Measurements from ENCODE around the gene EVI5L. TPM values are rescaled to one million over a fixed set of nuclear protein-coding genes. Genes with fewer than 3 reads are reported as not detected.

EVI5L gene
- total RNA-seq, 2 donors from 2014 or later, result 24.0 to 25.7 TPM

DNA sequence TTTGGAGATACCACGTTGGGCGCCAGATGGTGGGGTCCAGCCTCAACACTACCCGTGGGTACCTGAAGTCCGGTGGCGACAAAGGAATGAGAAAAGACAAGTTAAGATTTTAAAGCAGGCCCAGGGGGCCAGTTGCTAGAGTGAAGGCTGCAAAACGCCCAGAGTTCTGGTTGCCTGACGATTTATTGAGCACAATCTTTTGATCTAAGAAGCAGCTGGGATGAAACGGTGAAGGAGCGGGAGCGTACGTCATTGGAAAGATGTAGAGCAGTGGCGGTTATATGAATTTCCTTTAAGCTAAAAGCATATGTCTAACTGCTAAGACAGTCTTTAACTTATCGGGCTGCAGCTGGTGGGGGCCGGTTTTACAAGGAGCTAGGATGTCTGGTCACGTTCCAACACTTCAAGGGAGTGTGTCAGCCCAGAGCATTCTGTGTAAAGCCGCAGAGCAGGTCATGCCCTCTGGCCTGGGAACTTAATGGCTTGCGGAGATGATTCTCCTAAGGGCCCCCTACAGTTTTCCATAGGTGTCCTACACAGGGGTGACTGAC is 28.9 kb upstream of the EVI5L start:
- Histone ChIP-seq H3K4me1 (replicated peaks) (no peaks in the 10 kb centered on the region), H3K27ac (no peak overlapping the region), H3K9me3 (no peaks in the 10 kb centered on the region), H3K4me3 (no peak overlapping the region), H3K27me3 (replicated peaks; ENCODE audit: insufficient read depth) (no peaks in the 10 kb centered on the region), H3K36me3 (no peaks in the 10 kb centered on the region)
- no peak for TF ChIP-seq POLR2AphosphoS5 (IDR thresholded peaks at IDR 0.05)
- no peak for TF ChIP-seq POLR2A (IDR thresholded peaks at IDR 0.05)
- TF ChIP-seq, protein P1, sequence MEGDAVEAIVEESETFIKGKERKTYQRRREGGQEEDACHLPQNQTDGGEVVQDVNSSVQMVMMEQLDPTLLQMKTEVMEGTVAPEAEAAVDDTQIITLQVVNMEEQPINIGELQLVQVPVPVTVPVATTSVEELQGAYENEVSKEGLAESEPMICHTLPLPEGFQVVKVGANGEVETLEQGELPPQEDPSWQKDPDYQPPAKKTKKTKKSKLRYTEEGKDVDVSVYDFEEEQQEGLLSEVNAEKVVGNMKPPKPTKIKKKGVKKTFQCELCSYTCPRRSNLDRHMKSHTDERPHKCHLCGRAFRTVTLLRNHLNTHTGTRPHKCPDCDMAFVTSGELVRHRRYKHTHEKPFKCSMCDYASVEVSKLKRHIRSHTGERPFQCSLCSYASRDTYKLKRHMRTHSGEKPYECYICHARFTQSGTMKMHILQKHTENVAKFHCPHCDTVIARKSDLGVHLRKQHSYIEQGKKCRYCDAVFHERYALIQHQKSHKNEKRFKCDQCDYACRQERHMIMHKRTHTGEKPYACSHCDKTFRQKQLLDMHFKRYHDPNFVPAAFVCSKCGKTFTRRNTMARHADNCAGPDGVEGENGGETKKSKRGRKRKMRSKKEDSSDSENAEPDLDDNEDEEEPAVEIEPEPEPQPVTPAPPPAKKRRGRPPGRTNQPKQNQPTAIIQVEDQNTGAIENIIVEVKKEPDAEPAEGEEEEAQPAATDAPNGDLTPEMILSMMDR (IDR thresholded peaks at IDR 0.05), result no peak
- WGBS, result 75% methylated on average over 17 of the region's 17 CpGs
- DNase-seq (ENCODE audit: low spot score), result no peak
- intact Hi-C loops (cut with DNase I), result no loop called here

DNA sequence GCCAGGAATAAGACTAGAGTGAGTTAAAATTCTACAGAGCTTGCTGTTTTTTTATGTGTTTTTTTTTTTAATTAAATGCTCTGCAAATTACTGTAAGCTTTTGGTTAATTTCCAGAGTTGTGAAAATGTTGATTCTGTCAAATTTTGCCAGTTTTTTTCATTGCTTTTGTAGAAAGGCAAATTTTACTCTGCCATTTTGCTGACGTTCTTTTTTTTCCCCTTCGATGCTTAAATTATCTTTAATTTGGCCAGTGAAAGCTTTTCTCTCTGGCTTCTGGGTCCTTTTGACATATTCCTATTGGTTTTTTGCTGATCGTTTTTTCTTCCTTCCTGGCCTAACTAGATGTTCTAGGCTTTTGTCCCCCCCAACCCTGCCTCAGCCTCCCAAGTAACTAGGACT is 23.8 kb upstream of the EVI5L start:
- Histone ChIP-seq H3K27ac (no peak overlapping the region), H3K27me3 (replicated peaks; ENCODE audit: insufficient read depth) (no peaks in the 10 kb centered on the region), H3K4me3 (no peak overlapping the region), H3K9me3 (no peaks in the 10 kb centered on the region), H3K36me3 (no peaks in the 10 kb centered on the region), H3K4me1 (replicated peaks) (no peaks in the 10 kb centered on the region)
- TF ChIP-seq, protein P1 (IDR thresholded peaks at IDR 0.05), result no peak
- no peak for TF ChIP-seq POLR2AphosphoS5 (IDR thresholded peaks at IDR 0.05)
- TF ChIP-seq POLR2A (IDR thresholded peaks at IDR 0.05), result no peak
- 65% methylated on average over 3 of the region's 3 CpGs for WGBS
- intact Hi-C loops (cut with DNase I), result no loop called here
- no peak for DNase-seq (ENCODE audit: low spot score)

DNA sequence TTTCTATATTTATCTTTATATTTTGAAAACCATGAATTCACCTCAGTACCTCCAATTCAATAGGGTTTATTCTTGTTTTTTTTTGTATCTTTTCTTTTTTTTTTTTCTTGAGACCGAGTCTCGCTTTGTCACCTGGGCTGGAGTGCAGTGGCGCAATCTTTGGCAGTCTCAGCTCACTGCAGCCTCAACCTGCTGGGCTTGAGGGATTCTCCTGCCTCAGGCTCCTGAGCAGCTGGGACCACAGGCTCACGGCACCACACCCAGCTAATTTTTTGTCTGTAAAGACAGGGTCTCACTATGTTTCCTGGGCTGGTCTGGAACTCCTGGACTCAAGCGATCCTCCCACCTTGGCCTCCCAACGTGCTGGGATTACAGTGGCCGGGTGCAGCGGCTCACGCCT is 23.1 kb upstream of the EVI5L start:
- no peaks in the 10 kb centered on the region for H3K4me1 ChIP-seq (replicated peaks)
- H3K4me3 ChIP-seq, result no peak overlapping the region
- 75% methylated on average over 9 of the region's 9 CpGs for WGBS
- H3K27me3 ChIP-seq (replicated peaks; ENCODE audit: insufficient read depth), result no peaks in the 10 kb centered on the region
- TF ChIP-seq, protein P1 (IDR thresholded peaks at IDR 0.05), result no peak
- TF ChIP-seq POLR2AphosphoS5 (IDR thresholded peaks at IDR 0.05), result no peak
- TF ChIP-seq POLR2A (IDR thresholded peaks at IDR 0.05), result no peak
- no peaks in the 10 kb centered on the region for H3K9me3 ChIP-seq
- intact Hi-C loops (cut with DNase I), result no loop called here
- no peak for DNase-seq (ENCODE audit: low spot score)
- no peaks in the 10 kb centered on the region for H3K36me3 ChIP-seq
- H3K27ac ChIP-seq, result no peak overlapping the region

DNA sequence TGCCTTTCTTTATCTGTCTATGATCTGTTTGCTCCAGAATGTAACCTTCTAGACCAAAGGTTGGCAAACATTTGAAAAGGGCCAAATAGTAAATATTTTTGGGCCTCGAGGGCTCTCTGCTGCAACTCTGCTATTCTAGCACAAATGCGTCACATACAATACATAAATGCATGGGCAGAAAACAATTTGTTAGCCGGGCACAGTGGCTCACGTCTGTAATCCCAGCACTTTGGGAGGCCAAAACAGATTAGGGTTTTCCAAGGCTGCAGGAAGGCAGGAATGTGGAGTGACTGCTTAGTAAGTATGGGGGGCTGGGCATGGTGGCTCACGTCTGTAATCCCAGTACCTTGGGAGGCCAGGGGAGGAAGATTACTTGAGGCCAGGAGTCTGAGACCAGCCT is 21.9 kb upstream of the EVI5L start:
- DNase-seq (ENCODE audit: low spot score), result no peak
- H3K36me3 ChIP-seq, result no peaks in the 10 kb centered on the region
- no peaks in the 10 kb centered on the region for H3K9me3 ChIP-seq
- no peak overlapping the region for H3K27ac ChIP-seq
- intact Hi-C loops (cut with DNase I), result no loop called here
- H3K4me3 ChIP-seq, result no peak overlapping the region
- H3K4me1 ChIP-seq (replicated peaks), result no peaks in the 10 kb centered on the region
- no peaks in the 10 kb centered on the region for H3K27me3 ChIP-seq (replicated peaks; ENCODE audit: insufficient read depth)
- WGBS, result 47% methylated on average over 5 of the region's 5 CpGs
- TF ChIP-seq POLR2AphosphoS5 (IDR thresholded peaks at IDR 0.05) (no peak), POLR2A (IDR thresholded peaks at IDR 0.05) (no peak)
- TF ChIP-seq, protein P1 (IDR thresholded peaks at IDR 0.05), result no peak

DNA sequence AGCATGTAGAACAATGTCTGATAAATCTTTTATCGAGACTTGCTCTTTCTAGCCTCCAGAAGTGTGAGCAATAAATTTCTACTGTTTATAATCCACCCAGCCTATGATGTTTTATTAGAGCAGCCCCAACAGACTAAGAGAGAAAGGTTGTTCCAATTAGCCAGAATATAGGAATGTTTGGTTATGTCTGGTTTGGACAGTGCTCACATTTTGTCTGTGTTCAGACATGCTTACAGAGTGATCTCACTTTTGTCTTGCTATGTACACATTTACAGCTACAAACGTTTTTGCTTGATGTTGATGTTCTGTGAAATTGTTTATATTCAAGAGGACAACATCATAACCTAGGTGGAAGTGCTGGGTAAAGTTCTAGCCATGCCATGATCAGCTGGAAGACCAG is 18.0 kb upstream of the EVI5L start:
- Histone ChIP-seq H3K27me3 (replicated peaks; ENCODE audit: insufficient read depth) (no peaks in the 10 kb centered on the region), H3K4me3 (no peak overlapping the region), H3K9me3 (no peaks in the 10 kb centered on the region), H3K4me1 (replicated peaks) (no peaks in the 10 kb centered on the region), H3K27ac (no peak overlapping the region), H3K36me3 (no peaks in the 10 kb centered on the region)
- intact Hi-C loops (cut with DNase I), result no loop called here
- no peak for DNase-seq (ENCODE audit: low spot score)
- TF ChIP-seq POLR2AphosphoS5 (IDR thresholded peaks at IDR 0.05), result no peak
- TF ChIP-seq, protein P1 (IDR thresholded peaks at IDR 0.05), result no peak
- no peak for TF ChIP-seq POLR2A (IDR thresholded peaks at IDR 0.05)
- WGBS, result 26% methylated on average over 2 of the region's 2 CpGs

All from prostate gland (tissue), 2 donors.